Astrocyte of the spinal cord (primary cell): ENCODE measurements around the gene MT1B.
"Not testable (repeated sequence)": the region's sequence is repeated elsewhere in the genome, so short reads cannot be mapped to it uniquely, and the experiment has no call there.

Experiments used
- DNase-seq: peaks from one replicate; pipeline ENCODE4 v3.0.0; 2011; ENCODE audit warnings: low read depth, low spot score
- H3K4me3 ChIP-seq: 2 replicates; pipeline ENCODE4 v1.5.1; 2011; ENCODE audit warnings: low read depth, mild to moderate bottlenecking, low read length, moderate library complexity
- CTCF ChIP-seq: IDR thresholded peaks from 2 replicates; pipeline ENCODE4 v1.5.1; 2012; ENCODE audit warnings: low read depth, mild to moderate bottlenecking, low read length, inconsistent platforms
- in situ Hi-C: cut with HindIII; loops from 2 replicates; pipeline ENCODE4 v1.10.0; 2017; ENCODE audit warnings: low sequenced_read_pairs

Gene MT1B

GRCh38 chr16:56617212-56618085 is 34.2 kb upstream of the MT1B start:
- peak overlapping the region; percentile 8 for H3K4me3 ChIP-seq
- DNase-seq, result peak; percentile 62

GRCh38 chr16:56618138-56618537 is 33.5 kb upstream of the MT1B start:
- TF ChIP-seq CTCF, result no peak
- no peak overlapping the region for H3K4me3 ChIP-seq
- in situ Hi-C loops, result no loop called here
- no peak for DNase-seq

More at GRCh38 chr16:56617212-56618085, 34.2 kb upstream of the MT1B start:
- TF ChIP-seq CTCF, result no peak
- in situ Hi-C loops, result no loop called here

GRCh38 chr16:56620339-56620897 is 31.3 kb upstream of the MT1B start:
- H3K4me3 ChIP-seq, result no peak overlapping the region
- DNase-seq, result no peak
- in situ Hi-C loops, result no loop called here
- TF ChIP-seq CTCF, result no peak

- H3K4me3 ChIP-seq, in situ Hi-C loops, DNase-seq: not testable (repeated sequence)
These were observed 29.8 kb upstream of the MT1B start for GRCh38 chr16:56621665-56622445.

GRCh38 chr16:56623184-56623583 is 28.5 kb upstream of the MT1B start:
- H3K4me3 ChIP-seq, DNase-seq, in situ Hi-C loops: not testable (repeated sequence)

- no peak for TF ChIP-seq CTCF
- in situ Hi-C loops, result no loop called here
- no peak overlapping the region for H3K4me3 ChIP-seq
- no peak for DNase-seq
These were observed 28.0 kb upstream of the MT1B start for GRCh38 chr16:56623637-56624036.

GRCh38 chr16:56625140-56625942 is 26.3 kb upstream of the MT1B start, which contains the start of gene MT1E:
Gene MT1E, plus strand, starts transcription at chr16:56625781. Its CDS starts 71 bp downstream, at chr16:56625852.
- in situ Hi-C loops, result no loop called here
- DNase-seq, result peak; percentile 80
- TF ChIP-seq CTCF, result no peak
- peak within 1 kb of the TSS; percentile 59 for H3K4me3 ChIP-seq
